ENCODE results near the gene GAA. TPM values are rescaled to one million over a fixed set of nuclear protein-coding genes. Genes with fewer than 3 reads are reported as not detected.

GAA gene
- total RNA-seq, 1 donor from 2014 or later: 19.6 TPM

- Mint-ChIP-seq H3K27ac (no peak overlapping the region), H3K36me3 (ENCODE audit: low read depth) (no peaks in the 10 kb centered on the region)
- ATAC-seq (ENCODE audit: low read depth): no peak
Observed at GRCh38 chr17:80067393-80067986, 33.9 kb upstream of the GAA start.

GRCh38 chr17:80068301-80069222, 32.8 kb upstream of the GAA start:
- H3K27ac Mint-ChIP-seq: no peak overlapping the region
- H3K4me3 Mint-ChIP-seq: no peak overlapping the region
- ATAC-seq (ENCODE audit: low read depth) (no peak), DNase-seq (no peak)
- no peaks in the 10 kb centered on the region for H3K9me3 Mint-ChIP-seq
- no peaks in the 10 kb centered on the region for H3K36me3 Mint-ChIP-seq (ENCODE audit: low read depth)
- ChIA-PET POLR2A (no interaction called here), CTCF (no interaction called here)
- no peak for TF ChIP-seq CTCF (IDR thresholded peaks at IDR 0.05)
- H3K27me3 Mint-ChIP-seq: peaks cover 9% of the 10 kb centered on the region
- H3K4me1 Mint-ChIP-seq: peaks cover 3% of the 10 kb centered on the region
- intact Hi-C loops (cut with micrococcal nuclease): no loop called here

More at GRCh38 chr17:80067393-80067986, 33.9 kb upstream of the GAA start:
- no peak for TF ChIP-seq CTCF (IDR thresholded peaks at IDR 0.05)
- intact Hi-C loops (cut with micrococcal nuclease): no loop called here
- H3K4me3 Mint-ChIP-seq: no peak overlapping the region
- H3K4me1 Mint-ChIP-seq: peaks cover 3% of the 10 kb centered on the region
- no peaks in the 10 kb centered on the region for H3K9me3 Mint-ChIP-seq
- no peak for DNase-seq
- CTCF ChIA-PET: no interaction called here
- POLR2A ChIA-PET: no interaction called here
- H3K27me3 Mint-ChIP-seq: peaks cover 3% of the 10 kb centered on the region

- TF ChIP-seq CTCF (IDR thresholded peaks at IDR 0.05): no peak
- DNase-seq (no peak), ATAC-seq (ENCODE audit: low read depth) (no peak)
- H3K27ac Mint-ChIP-seq: no peak overlapping the region
- POLR2A ChIA-PET: no interaction called here
- no peaks in the 10 kb centered on the region for H3K9me3 Mint-ChIP-seq
- CTCF ChIA-PET: no interaction called here
- H3K4me1 Mint-ChIP-seq: peaks cover 3% of the 10 kb centered on the region
- intact Hi-C loops (cut with micrococcal nuclease): no loop called here
- no peak overlapping the region for H3K4me3 Mint-ChIP-seq
- no peaks in the 10 kb centered on the region for H3K36me3 Mint-ChIP-seq (ENCODE audit: low read depth)
- H3K27me3 Mint-ChIP-seq: peaks cover 12% of the 10 kb centered on the region
Observed at GRCh38 chr17:80070375-80071115, 30.8 kb upstream of the GAA start.

GRCh38 chr17:80071116-80071841, 30.1 kb upstream of the GAA start:
- POLR2A ChIA-PET: no interaction called here
- TF ChIP-seq CTCF (IDR thresholded peaks at IDR 0.05): no peak
- peaks cover 15% of the 10 kb centered on the region for H3K27me3 Mint-ChIP-seq
- CTCF ChIA-PET: no interaction called here
- intact Hi-C loops (cut with micrococcal nuclease): no loop called here
- no peak overlapping the region for H3K27ac Mint-ChIP-seq
- DNase-seq: no peak
- H3K36me3 Mint-ChIP-seq (ENCODE audit: low read depth): no peaks in the 10 kb centered on the region
- ATAC-seq (ENCODE audit: low read depth): no peak
- no peak overlapping the region for H3K4me3 Mint-ChIP-seq
- H3K9me3 Mint-ChIP-seq: no peaks in the 10 kb centered on the region
- H3K4me1 Mint-ChIP-seq: peaks cover 3% of the 10 kb centered on the region

Measured in activated B cell treated with CpG ODN at 0.5 μM for 24 hours (primary cell).